ENCODE data around the gene CHAMP1.

DNA sequence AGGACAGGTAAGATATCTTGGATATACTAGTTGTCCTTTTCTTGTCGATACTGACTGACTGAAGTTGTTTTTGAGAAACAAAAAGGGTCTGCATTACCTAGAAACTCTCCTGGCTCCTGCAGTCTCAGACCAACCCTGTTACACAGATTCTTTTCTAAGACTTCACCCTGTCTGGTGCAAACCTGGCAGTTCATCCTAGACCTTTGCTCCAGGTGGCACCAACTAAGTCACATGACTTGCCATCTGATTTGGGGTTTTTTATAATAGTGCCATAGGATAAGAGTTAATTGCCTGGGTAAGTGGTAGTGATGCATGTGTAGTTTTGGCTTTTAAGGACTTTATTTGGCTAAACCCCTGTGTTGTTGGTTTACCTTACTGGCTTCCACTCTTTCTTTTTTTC, 14.3 kb downstream of the CHAMP1 start:
- no peak for TF ChIP-seq CTCF (IDR thresholded peaks at IDR 0.05; ENCODE audit: insufficient read depth, low read length)
- no peak for TF ChIP-seq POLR2AphosphoS5 (IDR thresholded peaks at IDR 0.05; ENCODE audit: low read depth)
- TF ChIP-seq REST (IDR thresholded peaks at IDR 0.05; ENCODE audit: insufficient replicate concordance, low read depth) = no peak
- TF ChIP-seq GABPA (IDR thresholded peaks at IDR 0.05; ENCODE audit: low read depth) = no peak
- TF ChIP-seq SPI1 (IDR thresholded peaks at IDR 0.05; ENCODE audit: borderline replicate concordance, low read depth) = no peak

Data from HL-60 (cell line).